Keratinocyte (primary cell): ENCODE data around the gene CIAO1. TPM values are rescaled to one million over a fixed set of nuclear protein-coding genes. Genes with fewer than 3 reads are reported as not detected.

ENCODE experiments used
- DNase-seq: peaks from one replicate; pipeline ENCODE4 v3.0.0-alpha.2; 2011; ENCODE audit warnings: low read depth, missing footprints, low spot score
- FAIRE-seq: peaks from 2 replicates; lab custom pipeline; 2011; peaks lifted over from hg19 to GRCh38; lab: Jason Lieb, UNC
- H2AFZ ChIP-seq: 2 replicates; pipeline ENCODE4 v1.6.0; 2012; ENCODE audit warnings: low read length, control low read depth, inconsistent platforms; ENCODE audit not compliant: control insufficient read depth
- H3K27ac ChIP-seq: 2 replicates; pipeline ENCODE4 v1.5.1; 2011; ENCODE audit warnings: low read length; ENCODE audit not compliant: control insufficient read depth, insufficient read depth
- H3K27me3 ChIP-seq: 3 replicates; pipeline ENCODE4 v1.6.0; 2011; ENCODE audit warnings: low read length; ENCODE audit not compliant: control insufficient read depth, insufficient read depth; ENCODE audit errors: extremely low read depth
- H3K36me3 ChIP-seq, 2 experiments: 2 replicates in 1 of 2; 3 replicates in 1 of 2; pipeline ENCODE4 v1.5.1; 2011; ENCODE audit warnings: low read length in 2 of 2, mild to moderate bottlenecking in 1 of 2; ENCODE audit not compliant: control insufficient read depth in 2 of 2, insufficient read depth in 2 of 2; ENCODE audit errors: extremely low read depth in 1 of 2
- H3K4me1 ChIP-seq: 3 replicates; pipeline ENCODE4 v1.5.1; 2011; ENCODE audit warnings: low read length; ENCODE audit not compliant: control insufficient read depth, insufficient read depth; ENCODE audit errors: extremely low read depth
- H3K4me2 ChIP-seq: 3 replicates; pipeline ENCODE4 v1.6.0; 2011; ENCODE audit warnings: low read depth, low read length; ENCODE audit not compliant: control insufficient read depth, insufficient read depth; ENCODE audit errors: extremely low read depth
- H3K4me3 ChIP-seq, 3 experiments: fragments of 200-600 bp in 1 of 3; sonication (generic) in 1 of 3; 2 replicates in 2 of 3; 3 replicates in 1 of 3; pipeline ENCODE4 v1.5.1; 2011 to 2016; ENCODE audit warnings: low read length in 3 of 3, mild to moderate bottlenecking in 3 of 3, control low read depth in 2 of 3, inconsistent platforms in 1 of 3, low read depth in 1 of 3, mixed read lengths in 1 of 3, mixed run types in 1 of 3, moderate library complexity in 1 of 3; ENCODE audit not compliant: control insufficient read depth in 2 of 3, insufficient read depth in 2 of 3; ENCODE audit errors: extremely low read depth in 1 of 3
- H3K79me2 ChIP-seq: 2 replicates; pipeline ENCODE4 v1.6.0; 2012; ENCODE audit warnings: low read length; ENCODE audit not compliant: control insufficient read depth, insufficient read depth
- H3K9ac ChIP-seq: 3 replicates; pipeline ENCODE4 v1.6.0; 2011; ENCODE audit warnings: low read length; ENCODE audit not compliant: control insufficient read depth, insufficient read depth; ENCODE audit errors: extremely low read depth
- H3K9me1 ChIP-seq: 3 replicates; pipeline ENCODE4 v1.6.0; 2011; ENCODE audit warnings: low read length; ENCODE audit not compliant: control insufficient read depth, insufficient read depth; ENCODE audit errors: extremely low read depth
- H3K9me3 ChIP-seq: 2 replicates; pipeline ENCODE4 v1.5.1; 2012; ENCODE audit warnings: low read depth, low read length; ENCODE audit not compliant: control insufficient read depth
- H4K20me1 ChIP-seq: 3 replicates; pipeline ENCODE4 v1.6.0; 2011; ENCODE audit warnings: low read length; ENCODE audit not compliant: control insufficient read depth, insufficient read depth; ENCODE audit errors: extremely low read depth
- EZH2 ChIP-seq: IDR thresholded peaks from one replicate; pipeline ENCODE4 v1.6.1; 2012; ENCODE audit warnings: inconsistent platforms, mild to moderate bottlenecking, low read length, moderate library complexity
- dilution Hi-C: fragments of 300-500 bp; cut with MboI; formaldehyde crosslinking; loops from one replicate; pipeline ENCODE4 v1.7.0; 2020; ENCODE audit warnings: low sequenced_read_pairs; ENCODE audit not compliant: extremely low pct_ligation_motif_present
- polyA plus RNA-seq, 5 experiments: library from polyadenylated mRNA; depleted of rRNA in 3 of 5; stranded (reverse) in 3 of 5; stranded (forward) in 1 of 5; unstranded in 1 of 5; fragments of >200 nt; gene quantifications; 1 replicate in 1 of 5; 2 replicates in 3 of 5; 3 replicates in 1 of 5; pipeline versions ENCODE4 v1.2.1 to v1.2.3, GENCODE V29; 2011 to 2012; ENCODE audit warnings: missing spikeins in 2 of 5, low read depth in 1 of 5, low replicate concordance in 1 of 5
- TF ChIP-seq, protein P1 (sequence below), 3 experiments: IDR thresholded peaks in 1 of 3; conservative IDR thresholded peaks in 1 of 3; optimal IDR thresholded peaks in 1 of 3; 2 replicates in 2 of 3; 3 replicates in 1 of 3; pipeline versions ENCODE3 to v1.5.1; 2011; ENCODE audit warnings: low read length in 3 of 3, mild to moderate bottlenecking in 3 of 3, moderate library complexity in 2 of 3, control low read depth in 1 of 3, inconsistent platforms in 1 of 3; ENCODE audit not compliant: insufficient read depth in 2 of 3; ENCODE audit errors: extremely low read depth in 1 of 3

Gene CIAO1
- polyA plus RNA-seq, 1 donor (not counting 4 experiments of a cell fraction or from before 2014, with no cell fraction given) = 67.4 TPM

DNA sequence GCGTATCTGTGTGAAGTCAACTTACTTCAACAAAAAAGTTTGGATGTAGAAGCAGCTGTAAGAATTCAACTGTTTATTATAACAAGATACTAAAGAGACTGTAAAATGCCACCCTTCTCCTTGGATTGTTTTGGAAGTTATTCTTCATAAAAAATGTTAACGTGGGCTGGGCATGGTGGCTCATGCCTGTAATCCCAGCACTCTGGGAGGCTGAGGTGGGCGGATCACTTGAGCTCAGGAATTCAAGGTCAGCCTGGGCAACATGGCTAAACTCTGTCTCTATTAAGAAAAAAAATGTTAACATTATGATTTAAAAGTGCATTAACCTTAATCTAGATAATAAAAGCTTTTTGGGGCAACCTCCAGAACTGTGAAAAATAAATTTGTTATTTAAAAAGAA is 7.7 kb downstream of the CIAO1 start:
- no peak for FAIRE-seq
- Histone ChIP-seq H3K27ac (no peak overlapping the region), H3K36me3 (peaks cover 37 to 42% of the 10 kb centered on the region in 2 experiments), H3K79me2 (no peaks in the 10 kb centered on the region), H3K9ac (no peak overlapping the region), H4K20me1 (no peaks in the 10 kb centered on the region), H3K4me2 (no peak overlapping the region), H3K4me3 (no peak overlapping the region), H3K27me3 (no peaks in the 10 kb centered on the region), H3K9me1 (no peaks in the 10 kb centered on the region), H3K4me1 (no peaks in the 10 kb centered on the region), H2AFZ (no peak overlapping the region), H3K9me3 (no peaks in the 10 kb centered on the region)
- TF ChIP-seq, protein P1, sequence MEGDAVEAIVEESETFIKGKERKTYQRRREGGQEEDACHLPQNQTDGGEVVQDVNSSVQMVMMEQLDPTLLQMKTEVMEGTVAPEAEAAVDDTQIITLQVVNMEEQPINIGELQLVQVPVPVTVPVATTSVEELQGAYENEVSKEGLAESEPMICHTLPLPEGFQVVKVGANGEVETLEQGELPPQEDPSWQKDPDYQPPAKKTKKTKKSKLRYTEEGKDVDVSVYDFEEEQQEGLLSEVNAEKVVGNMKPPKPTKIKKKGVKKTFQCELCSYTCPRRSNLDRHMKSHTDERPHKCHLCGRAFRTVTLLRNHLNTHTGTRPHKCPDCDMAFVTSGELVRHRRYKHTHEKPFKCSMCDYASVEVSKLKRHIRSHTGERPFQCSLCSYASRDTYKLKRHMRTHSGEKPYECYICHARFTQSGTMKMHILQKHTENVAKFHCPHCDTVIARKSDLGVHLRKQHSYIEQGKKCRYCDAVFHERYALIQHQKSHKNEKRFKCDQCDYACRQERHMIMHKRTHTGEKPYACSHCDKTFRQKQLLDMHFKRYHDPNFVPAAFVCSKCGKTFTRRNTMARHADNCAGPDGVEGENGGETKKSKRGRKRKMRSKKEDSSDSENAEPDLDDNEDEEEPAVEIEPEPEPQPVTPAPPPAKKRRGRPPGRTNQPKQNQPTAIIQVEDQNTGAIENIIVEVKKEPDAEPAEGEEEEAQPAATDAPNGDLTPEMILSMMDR (optimal IDR thresholded peaks at IDR 0.05 in 1 of 3, IDR thresholded peaks at IDR 0.05 in 1 of 3, conservative IDR thresholded peaks at IDR 0.05 in 1 of 3; ENCODE audit: extremely low read depth in 1 of 3, insufficient read depth in 2 of 3, low read length in 3 of 3) = no peak
- no peak for DNase-seq
- dilution Hi-C loops = no loop called here

DNA sequence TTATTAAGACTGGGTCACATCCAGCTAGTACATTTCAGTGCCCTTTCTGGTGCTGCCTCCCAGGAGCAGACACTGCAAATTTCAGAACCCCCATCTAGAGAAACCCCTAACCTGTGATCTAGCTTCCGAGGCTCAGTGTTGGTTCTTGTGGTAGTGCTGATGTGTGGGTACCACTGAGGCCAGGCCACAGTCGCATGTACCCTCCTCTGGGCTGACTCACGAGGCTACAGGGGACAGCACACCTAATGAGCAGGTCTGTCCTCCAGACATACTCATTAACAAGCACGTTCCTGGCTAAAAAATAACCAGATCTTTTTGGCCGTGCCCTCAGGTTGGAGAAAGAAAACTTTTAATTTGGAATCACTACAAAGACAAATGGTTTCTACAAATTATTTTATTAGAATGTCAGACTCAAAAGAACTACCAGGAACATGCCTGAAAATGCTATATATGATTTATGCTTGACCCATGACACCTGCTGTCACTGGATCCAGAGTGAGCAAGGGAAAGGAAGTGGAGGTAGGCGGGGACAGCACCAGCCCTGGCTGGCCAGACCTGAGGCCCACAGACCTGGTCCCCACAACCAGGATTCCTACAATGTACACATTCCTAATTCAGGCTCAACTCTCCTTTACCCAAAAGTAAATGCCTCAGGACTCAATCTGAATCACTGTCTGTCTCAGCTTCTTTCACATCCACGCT is 8.5 kb downstream of the CIAO1 start:
- TF ChIP-seq, protein P1 (optimal IDR thresholded peaks at IDR 0.05 in 1 of 3, IDR thresholded peaks at IDR 0.05 in 1 of 3, conservative IDR thresholded peaks at IDR 0.05 in 1 of 3; ENCODE audit: extremely low read depth in 1 of 3, insufficient read depth in 2 of 3, low read length in 3 of 3) = no peak
- no peak for TF ChIP-seq EZH2
- Histone ChIP-seq H3K36me3 (peaks cover 32 to 49% of the 10 kb centered on the region in 2 experiments), H3K27me3 (no peaks in the 10 kb centered on the region), H3K9me3 (no peaks in the 10 kb centered on the region), H3K4me1 (no peaks in the 10 kb centered on the region), H3K4me2 (no peak overlapping the region), H4K20me1 (no peaks in the 10 kb centered on the region), H3K4me3 (no peak overlapping the region), H3K79me2 (no peaks in the 10 kb centered on the region), H3K27ac (no peak overlapping the region), H3K9ac (no peak overlapping the region), H2AFZ (no peak overlapping the region), H3K9me1 (no peaks in the 10 kb centered on the region)
- dilution Hi-C loops = no loop called here
- no peak for FAIRE-seq
- DNase-seq = no peak
